HG03196 (cell line): ENCODE data around the gene STX16.

Source experiments
- ATAC-seq: cut with Tn5 transposase; IDR thresholded peaks from one replicate; pipeline ENCODE4 v1.9.1; 2021; ENCODE audit not compliant: unreplicated experiment

STX16 gene, protein sequence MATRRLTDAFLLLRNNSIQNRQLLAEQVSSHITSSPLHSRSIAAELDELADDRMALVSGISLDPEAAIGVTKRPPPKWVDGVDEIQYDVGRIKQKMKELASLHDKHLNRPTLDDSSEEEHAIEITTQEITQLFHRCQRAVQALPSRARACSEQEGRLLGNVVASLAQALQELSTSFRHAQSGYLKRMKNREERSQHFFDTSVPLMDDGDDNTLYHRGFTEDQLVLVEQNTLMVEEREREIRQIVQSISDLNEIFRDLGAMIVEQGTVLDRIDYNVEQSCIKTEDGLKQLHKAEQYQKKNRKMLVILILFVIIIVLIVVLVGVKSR

DNA sequence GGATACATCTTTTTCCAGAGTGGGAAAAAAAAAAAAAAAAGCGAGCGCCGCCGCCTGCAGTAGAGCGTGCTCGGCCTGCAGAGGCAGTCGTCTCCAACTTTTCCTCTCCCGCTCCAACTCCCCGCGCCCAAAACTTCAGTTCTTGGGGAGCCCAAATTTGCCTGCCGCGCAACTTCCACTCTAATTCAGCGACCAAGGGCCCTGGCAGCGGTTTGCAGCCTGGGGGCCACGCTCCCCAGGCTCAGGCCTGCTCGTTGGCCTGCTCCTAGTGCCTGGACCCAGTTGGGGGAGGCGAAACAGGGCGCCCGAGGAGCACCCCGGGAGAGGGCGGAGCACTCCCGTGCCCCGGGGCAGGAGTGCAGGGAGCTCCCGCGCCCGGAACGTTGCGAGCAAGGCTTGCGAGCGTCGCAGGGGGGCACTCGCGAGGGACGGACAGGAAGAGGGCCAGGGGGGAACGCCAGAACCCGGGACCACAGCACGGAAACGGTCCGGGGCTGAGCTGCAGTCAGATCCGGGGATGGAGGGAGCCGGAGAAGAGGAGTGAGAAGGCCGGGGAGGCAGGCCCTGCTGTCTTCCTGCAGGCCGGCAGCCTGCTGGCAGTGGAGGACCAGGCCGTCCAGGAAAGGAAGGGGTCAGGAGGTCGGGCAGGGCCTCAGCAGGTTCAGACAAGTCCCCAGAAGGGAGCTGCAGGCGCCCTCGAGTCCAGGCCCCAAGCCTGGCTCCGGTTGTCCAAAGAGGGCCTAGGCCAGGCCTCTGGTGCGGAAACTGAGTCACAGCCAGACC, at the start of gene STX16:
STX16 (plus strand) TSS at position 508 of the 783 bp plus-strand sequence. CDS start 724 bp downstream, outside the sequence.
- ATAC-seq: peak; percentile 62

DNA sequence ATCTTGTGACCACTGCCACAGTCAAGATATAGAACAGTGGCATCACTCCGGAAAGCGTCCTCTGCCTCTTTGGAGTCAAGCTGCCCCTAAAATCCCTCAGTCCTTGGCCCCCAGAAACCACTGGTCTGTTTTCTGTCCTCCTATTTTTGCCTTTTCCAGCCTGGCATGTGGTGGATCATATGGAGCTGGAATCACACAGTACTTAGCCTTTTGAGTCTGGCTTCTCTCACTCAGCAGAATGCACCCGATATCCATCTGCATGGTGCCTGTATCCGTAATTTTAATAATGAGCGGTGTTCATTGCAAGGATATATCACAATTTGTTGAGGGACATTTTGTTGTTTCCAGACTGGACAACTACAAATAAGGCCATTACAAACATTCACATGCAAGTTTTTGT, 49.0 kb upstream of the STX16 start:
- no peak for ATAC-seq

DNA sequence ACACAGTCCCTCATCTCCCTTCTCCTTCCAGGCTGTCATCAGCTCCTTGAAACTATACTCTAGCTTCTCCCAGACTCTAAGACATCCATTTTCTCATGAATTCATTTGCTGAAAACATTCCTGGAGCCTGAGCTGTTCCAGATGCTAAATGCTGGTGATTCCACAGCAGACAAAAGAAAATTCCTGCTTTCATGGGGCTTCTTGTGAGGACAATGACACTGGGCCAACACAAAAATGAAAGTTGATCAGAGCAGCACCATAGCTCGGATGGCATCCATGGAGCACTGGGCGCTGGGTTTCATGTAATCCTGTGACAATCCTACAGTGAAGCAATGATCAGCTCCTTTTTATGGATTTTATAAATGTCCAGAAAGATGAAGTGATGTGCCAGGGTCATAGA, 47.4 kb upstream of the STX16 start:
- no peak for ATAC-seq

DNA sequence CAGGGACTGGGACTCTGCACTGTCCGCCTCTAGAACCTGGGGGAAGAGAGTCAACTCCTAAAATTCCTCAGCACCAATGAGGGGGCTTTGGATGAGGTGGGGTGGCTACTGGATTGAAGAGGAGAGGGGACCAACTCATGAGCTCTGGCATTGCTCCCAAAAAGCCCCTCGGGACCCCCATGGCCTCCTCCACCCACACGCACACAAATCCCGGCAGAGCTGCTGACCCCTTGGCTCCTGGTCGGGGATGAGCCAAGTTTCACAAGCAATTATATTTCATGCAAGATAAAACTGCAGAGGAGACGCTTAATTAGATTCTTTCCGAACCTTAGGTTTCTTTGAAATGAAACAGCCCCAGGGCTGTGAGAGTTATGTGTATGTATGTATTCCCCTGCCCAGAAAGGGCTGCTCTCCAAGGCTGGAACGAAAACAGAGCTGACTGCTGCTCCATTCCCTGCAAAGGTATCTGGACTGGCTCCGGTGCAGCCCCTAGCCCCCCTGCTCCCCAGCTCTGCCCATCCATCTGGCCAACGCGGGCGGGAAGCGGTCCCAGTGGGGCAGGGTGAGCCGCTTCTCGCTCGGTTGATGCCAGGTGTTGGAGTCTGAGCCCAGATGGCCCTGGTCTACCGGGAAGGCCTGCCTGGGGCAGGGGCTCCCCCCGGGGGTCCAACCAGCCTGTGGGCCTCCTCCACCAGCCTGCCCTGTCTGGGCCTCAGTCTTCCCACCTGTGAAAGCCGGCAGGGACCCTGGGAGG, 46.8 kb upstream of the STX16 start:
- no peak for ATAC-seq

DNA sequence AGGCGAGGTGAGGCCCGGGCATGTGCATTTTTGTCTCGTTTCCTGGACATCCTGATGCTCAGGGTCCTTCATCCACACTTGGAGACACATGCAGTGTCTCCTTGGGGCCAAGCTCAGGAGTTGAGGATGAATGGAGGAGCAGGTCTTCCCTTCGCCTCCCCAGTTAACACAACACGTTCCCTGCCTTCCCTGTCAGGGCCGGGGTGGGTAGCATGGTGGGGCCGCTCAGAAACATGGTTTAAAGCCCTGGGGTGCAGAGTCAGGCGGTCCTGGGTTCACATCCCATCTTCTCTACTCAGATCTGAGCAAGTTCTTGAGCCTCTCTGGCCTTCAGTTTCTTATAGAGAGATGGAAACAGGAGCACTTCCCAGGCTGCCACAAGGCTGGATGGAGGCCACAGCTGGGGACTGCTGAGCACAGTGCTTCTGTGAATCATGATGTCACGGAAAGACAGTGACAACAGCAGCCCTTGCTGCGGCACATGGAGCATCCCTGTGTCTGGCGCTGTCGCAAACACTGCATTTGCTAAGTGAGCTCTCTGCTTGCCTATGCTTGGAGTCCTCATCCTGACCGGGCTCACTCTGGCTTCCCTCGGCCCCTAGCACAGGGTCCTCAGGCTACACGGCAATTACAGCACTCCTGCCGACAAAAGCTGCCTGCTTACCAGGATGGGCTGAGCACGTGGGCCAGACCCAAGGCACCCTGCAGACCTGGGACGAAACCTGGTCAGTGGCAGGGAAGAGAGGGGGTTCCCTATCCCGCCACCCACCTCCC, 45.6 kb upstream of the STX16 start:
- ATAC-seq: no peak

DNA sequence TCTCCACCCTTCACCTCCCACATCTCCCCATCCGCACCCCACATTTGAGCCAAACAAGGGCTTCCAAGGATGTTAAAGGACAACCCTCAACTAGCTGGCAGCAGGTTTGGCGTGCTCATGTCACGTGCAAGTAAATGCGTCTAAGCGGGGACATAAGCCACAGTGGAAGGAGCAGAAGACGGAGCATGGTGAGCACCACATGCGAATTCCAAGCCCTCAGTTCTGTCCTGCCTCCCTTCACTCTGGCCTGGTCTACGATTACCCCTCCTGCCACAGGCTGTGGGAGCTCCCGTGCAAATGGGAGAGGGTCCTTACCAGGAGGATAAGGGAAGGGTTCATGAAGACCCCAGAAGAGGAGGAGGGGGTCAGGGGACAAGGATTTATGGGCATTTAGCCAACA, 44.9 kb upstream of the STX16 start:
- no peak for ATAC-seq

DNA sequence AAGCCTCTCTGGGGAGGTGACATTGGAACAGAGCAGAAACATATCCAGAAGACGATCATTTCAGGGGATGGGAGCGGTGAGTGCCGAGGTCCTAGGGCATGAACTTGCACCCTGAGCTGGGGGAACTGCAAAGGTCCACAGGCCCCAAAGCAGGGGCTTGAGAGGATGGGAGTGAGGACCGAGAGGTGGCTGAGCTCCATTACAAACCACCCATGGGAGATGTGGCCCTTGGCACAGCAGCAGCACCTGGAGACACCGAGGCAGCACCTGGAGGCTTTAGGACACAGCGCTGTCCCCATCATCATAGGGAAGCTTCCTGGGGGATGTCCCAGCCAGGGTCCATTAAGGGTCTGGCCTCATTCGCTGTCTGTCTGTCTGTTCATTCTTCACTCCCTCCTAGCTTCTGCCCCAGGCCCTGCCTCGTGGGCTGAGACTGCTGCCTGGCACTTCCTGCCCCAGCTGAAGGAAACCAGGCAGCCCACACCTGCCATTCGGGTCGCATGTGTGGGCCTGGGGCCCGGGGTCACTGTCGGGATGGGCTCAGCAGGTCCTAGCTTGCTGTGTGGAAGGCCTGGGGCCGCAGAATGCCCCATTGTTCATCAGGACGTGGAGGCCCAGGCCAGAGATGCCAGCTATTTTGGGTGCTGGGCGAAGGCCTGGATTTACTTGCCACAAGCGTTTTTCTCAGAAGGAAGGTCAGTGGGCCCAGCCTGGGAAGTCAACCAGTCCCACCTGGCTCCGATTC, 42.8 kb upstream of the STX16 start:
- no peak for ATAC-seq

DNA sequence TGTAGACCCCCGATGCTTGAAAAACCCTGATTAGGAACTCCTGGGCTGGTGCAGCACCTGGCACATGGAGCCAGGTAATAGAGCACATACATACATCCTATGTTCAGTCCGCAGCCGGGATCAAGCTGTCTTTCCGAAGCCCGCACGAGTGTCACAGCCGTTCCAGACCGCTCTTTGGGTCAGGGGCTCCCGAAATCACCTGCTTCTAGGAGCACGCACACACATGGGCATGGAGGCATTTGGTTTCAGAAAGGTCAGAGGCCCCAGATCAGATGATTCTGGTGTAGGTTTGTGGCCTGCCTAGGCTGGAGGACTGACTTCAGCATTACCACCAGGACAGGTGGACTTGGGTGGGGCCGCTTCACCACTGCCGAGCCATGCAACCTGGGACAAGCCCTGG, 42.1 kb upstream of the STX16 start:
- ATAC-seq: no peak

DNA sequence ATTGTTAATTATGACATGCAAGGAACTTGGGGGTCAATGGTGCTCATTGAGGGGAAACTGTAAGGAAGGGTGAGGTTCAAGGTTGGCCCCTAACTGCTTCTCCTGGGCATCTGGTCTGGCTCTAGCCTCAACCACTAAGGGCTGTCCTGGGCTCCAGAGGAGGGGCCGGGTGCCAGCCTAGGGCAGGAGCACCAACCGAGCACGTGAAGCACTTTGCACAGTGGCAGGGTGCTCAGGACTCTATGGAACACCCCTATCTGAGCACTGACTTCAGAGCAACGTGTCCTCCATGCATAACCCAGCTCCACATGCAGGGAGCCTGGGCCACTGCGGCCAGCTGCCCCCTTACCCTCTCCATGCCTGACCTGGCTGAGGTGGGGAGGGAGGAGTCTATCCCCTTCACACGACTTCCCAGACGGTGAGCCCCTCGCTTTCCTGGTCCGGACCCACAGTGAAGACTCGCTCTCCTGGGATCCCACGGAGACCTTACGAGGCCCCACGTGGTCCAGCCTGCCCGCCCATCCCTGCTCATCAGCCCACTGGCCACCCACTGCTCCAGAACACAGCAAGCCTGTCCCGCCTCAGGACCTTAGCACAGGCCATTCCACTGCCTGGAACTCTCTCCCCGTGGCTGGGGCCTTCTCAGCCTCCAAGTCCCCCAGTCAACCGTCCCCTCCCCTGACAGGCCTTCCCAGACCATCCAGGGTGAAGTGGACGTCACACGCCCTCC, 40.8 kb upstream of the STX16 start:
- ATAC-seq: no peak

DNA sequence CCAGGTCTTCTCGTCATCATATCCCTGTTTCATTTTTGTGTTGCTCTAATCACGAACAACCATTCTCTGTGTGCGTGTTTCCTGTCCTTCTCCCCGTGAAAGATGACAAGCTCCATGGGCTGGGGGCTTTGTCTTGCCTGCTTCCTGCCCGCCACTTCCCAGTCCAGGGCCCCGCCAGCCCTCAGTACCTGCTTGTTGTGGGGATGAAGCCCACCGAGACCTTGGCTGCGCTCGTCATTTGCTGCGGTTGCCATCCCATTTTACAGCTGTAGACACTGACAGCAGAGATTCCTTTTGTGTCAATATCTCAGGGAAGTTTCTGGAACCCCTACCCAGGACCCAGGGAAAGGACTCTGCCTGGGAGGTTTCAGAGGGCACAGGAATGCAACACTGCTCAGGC, 40.3 kb upstream of the STX16 start:
- no peak for ATAC-seq

DNA sequence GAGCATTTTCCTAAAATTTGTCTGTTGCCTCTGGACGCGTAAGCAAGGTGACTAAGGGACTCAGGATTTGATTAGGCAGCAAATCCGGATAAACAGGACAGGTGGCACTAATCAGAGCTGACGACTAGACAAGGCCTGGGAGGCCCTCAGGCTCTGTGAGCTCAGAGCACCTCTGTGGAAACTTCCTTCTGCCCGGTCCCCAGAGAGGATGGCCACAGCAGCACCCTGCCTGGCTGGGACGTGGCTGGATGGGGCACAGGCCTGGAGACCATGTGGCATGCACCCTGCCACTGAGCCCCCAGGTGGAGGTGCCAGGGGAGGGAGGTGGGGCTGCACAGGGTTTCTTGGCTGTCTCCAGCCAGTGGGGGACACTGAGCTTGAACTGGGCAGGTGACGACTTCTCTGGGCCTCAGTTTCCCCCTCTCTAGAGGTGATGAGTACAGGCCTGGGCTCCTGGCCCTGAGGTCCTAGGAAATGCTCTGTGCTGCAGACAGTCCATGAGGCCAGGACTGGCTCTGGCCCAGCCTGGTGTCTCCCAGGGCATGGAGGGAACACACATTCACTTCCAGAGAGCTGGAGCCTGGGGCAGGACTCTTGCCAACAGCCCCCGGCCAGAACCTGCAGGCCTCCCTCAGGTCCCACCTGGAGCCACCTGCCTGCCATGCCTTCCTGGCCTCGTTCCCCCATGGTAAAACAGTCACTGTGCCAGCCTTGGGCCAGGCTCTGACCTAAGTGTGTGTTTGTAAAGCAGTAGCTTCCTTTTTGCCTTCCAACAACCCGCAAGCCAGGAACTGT, 39.6 kb upstream of the STX16 start:
- no peak for ATAC-seq

DNA sequence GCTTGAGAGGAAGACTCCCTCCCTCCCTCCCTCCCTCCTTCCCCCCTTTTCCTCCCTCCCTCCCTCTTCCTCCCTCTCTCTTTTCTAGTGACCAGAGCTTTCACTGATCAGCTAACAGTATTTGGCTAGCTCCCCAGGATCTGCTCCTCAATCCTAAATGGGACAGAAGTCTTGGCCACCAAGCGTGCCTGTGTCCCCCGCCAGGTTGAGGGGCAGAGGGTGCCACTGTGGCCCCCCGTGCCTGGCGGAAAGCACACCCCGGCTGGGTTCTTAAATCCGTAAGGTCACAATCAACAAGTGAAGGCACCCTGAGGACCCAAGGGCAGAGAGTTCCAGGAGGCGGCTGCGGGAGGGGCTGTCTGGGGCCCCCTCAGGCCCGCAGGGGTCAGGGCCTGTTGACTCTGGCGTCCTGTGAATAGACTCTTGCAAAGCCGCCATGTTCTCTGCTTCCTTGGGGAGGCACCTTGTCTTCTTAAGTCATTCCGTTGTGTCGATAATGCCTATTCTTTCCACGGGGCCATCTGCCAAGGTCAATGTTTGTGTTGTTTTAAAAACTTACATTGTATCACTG, 38.9 kb upstream of the STX16 start:
- ATAC-seq: no peak

DNA sequence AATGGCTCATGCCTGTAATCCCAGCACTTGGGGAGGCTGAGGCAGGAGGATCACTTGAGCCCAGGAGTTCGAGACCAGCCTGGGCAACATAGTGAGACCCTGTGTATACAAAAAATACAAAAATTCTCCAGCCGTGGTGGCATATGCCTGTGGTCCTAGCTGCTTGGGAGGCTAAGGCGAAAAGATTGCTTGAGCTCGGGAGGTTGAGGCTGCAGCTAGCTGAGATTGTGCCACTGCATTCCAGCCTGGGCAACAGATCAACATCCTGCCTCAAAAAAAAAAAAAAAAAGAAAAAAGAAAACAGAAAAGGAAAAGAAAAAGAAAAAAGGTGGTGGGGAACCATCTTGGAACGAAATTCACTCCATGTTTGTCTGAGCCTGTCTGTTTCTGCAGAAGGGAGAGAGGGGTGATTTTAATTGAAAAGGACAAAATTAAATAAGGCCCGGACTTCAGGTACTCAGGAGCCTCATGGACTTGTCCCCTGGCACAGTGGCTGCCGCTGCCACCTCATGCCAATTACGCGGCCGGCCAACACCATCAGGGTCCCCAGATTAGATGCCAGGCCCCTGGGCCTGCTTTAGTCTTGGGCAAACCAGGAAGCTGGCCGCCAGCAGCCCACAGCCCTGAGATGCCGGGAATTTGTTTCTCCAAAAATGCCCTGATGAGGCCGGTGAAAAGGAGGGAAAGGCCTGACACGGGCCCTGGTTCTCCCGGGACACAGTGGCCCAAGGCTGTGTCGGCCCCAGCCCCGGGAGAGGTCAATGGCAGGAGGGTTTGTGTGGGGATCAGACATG, 37.8 kb upstream of the STX16 start:
- no peak for ATAC-seq

DNA sequence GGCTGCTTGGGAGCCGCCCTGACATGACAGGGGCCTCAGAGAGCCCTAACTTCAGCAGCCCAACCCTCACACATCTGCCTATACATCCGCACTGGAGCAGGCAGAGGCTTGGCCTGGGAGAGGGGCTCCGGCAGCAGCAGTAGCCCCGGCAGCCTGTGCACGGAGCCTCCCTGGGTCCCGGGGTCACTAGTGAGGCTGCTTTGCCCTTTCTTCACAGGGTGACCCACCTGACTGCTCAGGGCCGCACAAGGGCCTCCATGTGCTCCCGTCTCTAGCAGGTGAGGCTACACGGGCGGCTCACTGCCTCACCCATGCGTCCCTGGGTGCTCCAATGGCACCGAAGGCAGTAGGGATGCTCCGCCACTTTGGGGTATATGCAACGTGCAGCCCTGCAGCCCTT, 36.7 kb upstream of the STX16 start:
- ATAC-seq: no peak

DNA sequence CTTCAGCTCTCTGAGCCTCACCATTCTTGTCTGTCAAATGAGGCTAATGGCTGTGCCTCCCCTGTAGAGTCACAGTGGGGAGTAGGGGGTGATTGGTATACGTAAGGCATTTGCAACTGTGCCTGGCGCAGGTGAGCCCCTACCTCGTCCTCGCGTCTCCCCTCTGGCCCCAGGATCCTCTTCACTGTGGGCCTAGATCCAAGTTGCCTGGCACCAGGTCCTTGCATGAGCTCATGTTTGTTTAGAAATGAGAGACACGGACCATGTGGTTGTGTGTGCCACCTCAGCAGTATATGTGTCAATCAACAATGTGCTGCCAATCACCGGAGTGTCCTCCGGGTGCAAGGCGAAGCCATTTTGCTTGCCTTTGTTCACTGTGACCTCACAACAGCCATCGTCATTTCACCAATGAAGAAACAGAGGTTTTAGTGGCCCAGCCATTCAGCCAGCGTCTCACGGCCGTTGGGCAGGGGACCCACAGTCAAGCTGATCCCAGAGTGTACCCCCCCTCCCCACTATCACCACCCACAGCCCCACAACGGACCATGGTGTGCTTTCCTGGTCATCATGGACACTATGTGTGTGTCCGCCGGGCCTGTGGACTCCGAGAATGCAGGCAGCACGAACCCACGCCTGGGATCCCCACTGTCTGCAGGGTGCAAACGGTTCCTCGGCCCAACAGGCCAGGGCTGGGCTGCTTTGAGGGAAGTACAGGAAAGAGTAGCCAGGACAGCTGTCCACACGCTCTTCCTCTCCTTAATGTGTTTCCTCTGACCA, 35.9 kb upstream of the STX16 start:
- ATAC-seq: no peak

DNA sequence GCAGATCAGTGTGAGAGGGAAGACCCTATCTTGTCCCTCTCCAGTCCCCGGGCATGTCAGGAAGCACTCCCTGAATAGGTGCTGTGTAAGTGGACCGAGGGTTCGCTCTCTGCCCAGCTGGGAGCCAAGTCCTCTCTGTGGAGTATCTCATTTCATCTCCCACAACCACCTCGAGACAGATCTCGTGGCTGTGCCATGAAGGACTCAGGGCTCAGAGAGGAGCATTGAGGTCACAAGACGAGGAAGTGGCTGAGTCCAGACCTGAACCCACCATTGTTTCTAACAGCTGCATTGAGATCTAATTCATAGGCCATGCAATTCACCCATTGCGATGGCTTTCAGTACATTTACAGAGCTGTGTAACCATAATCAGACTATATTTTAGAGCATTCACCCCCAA, 34.7 kb upstream of the STX16 start:
- ATAC-seq: no peak

DNA sequence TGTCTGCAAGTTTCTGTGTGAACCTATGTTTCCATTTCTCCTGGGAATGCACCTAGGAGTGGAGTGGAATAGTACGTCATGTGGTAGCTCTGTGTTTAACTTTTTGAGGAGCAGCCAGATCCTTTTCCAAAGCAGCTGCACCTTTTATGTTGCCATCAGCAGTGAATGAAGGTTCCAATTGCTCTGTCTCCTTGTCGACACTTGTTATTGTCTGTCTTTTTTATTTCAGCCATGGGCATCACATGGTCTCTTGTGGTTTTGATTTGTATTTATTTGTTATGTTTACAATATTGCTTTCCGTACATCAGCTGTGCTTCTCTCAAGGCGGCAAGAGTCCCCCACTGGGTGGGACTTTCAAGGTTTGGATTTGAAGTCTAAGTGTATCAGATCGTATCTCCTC, 33.9 kb upstream of the STX16 start:
- no peak for ATAC-seq
